Measurements from ENCODE around the gene TRDN.
A peak's percentile ranks its signal among the peaks of the same experiment; 100 is the strongest.
"Not testable (repeated sequence)": the region's sequence is repeated elsewhere in the genome, so short reads cannot be mapped to it uniquely, and the experiment has no call there.

TRDN gene

DNA sequence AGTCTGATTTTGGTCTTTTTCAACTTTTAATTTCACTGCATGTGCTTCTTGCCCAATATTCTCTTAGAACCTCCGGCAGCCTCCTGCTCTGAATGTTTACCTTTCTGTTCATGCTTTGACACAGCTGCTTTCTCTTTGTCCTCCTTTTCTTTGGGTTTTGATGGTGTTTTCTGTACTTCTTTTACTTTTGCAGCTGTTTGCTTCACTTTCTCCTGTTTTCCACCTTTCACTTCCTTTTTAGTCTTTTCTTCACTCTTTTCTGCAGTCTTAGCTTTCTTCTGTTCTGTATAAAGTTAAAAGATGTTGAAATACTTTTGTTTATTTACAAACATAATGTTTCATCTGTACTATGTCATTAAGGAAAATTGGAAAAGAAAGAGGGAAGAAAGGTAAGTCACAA lies 133.1 kb downstream of the TRDN start:
- DNase-seq (ENCODE audit: low spot score), result no peak

DNA sequence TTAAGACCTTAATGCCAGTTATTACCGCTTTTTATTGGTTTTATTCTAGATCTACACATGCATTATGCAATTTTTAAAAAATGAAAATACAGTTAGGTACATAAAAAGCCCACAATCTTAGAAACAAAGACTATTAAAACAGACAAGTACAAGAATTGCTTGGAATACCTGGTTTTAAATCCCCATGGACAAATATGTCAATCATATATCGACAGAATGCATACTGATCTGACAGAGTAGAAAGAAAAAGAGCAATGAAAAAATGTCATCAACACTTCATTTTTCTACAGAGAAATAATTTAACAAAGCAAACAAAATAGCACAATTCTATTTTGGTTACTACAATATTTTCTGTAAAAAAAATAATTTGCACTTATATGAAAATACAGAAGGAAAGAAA lies 139.7 kb downstream of the TRDN start:
- no peak for DNase-seq (ENCODE audit: low spot score)

- no peak for DNase-seq (ENCODE audit: low spot score)
Measured at GRCh38 chr6:123489589-123489988, 147.2 kb downstream of the TRDN start.

DNA sequence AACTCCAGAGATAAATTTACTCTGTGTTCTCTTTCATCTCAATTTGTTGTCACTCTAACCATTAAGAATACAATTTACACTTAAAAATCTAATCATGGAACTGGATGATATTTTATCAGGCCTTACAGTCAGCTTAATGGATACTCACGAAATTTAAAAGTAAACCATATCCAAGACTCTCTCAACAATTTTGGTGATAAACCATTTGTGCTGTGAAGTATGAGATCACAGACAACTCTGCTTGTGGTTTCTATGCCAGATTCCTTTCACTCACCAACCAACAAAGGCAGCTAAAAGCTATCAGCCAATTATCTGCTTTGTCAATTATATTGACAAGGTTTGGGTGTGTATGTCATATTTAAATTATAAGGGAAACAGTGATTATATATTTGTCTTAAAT lies 155.8 kb downstream of the TRDN start:
- no peak for DNase-seq (ENCODE audit: low spot score)

DNA sequence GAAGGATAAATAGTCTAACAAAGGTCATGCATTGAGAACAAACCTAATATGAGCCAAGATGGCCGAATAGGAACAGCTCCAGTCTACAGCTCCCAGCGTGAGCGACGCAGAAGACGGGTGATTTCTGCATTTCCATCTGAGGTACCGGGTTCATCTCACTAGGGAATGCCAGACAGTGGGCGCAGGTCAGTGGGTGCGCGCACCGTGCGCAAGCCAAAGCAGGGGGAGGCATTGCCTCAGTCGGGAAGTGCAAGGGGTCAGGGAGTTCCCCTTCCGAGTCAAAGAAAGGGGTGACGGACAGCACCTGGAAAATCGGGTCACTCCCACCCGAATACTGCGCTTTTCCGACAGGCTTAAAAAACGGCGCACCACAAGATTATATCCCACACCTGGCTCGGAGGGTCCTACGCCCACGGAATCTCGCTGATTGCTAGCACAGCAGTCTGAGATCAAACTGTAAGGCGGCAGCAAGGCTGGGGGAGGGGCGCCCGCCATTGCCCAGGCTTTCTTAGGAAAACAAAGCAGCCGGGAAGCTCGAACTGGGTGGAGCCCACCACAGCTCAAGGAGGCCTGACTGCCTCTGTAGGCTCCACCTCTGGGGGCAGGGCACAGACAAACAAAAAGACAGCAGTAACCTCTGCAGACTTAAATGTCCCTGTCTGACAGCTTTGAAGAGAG lies 164.6 kb downstream of the TRDN start:
- not testable (repeated sequence) for DNase-seq (ENCODE audit: low spot score)

DNA sequence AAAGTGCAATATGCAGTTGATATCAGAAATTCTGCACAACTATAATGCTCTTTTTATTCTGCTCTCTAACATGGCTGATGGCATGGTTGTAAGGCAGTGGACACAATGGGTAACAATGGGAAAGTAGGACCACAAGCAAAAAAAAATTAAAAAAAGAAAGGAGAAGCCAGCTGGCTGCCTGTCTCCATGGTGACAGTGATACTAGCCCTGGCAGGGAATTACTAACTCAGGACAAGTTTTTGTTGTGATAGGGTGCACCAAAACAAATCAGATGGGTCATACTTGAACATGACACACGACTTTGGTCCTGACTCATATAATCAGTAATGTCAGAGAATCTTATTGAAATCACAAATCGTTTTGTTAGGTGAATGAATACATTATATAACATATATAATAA lies 169.4 kb downstream of the TRDN start:
- no peak for DNase-seq (ENCODE audit: low spot score)

DNA sequence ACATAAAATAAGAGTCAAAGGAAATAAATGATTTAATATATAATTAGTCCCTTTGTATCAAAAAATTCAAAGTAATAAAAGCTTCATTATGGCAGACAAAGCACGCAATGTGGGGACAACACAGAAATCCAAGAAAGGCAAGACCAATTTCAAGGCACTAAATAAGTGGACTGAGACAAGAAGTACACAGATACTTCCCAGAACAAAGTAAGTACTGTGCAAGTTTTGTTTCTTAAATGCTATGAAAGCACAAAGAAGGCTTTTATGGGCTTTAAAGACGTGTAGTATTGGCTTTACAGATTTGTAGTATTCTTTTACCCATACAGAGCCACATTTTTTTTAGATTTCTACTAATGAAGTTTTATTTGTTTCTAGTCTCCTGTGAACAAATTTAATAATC lies 174.6 kb downstream of the TRDN start:
- DNase-seq (ENCODE audit: low spot score), result no peak

DNA sequence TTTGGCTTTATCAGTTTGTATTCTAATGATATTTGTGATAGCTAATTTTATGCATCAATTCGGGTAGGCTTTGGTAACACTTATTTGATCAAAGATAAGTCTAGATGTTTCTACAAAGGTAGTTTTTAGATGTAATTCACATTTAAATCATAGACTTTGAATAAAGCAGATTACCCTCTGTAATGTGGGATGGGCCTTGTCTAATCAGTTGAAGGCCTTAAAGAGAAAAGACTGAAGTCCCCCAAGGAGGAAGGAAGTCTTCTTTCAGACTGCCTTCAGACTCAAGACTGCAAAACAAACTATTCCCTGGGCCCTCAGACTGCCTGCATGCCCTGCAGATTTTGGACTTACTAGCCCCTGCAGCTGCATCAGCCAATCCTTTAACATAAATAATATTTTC lies 178.5 kb downstream of the TRDN start:
- DNase-seq (ENCODE audit: low spot score), result no peak

- DNase-seq (ENCODE audit: low spot score), result no peak
Measured at GRCh38 chr6:123456836-123457235, 179.9 kb downstream of the TRDN start.

- DNase-seq (ENCODE audit: low spot score), result no peak
Measured at GRCh38 chr6:123454448-123454847, 182.3 kb downstream of the TRDN start.

GRCh38 chr6:123453071-123453470 lies 183.7 kb downstream of the TRDN start:
- not testable (repeated sequence) for DNase-seq (ENCODE audit: low spot score)

GRCh38 chr6:123448306-123448884 lies 188.4 kb downstream of the TRDN start:
- no peak for DNase-seq (ENCODE audit: low spot score)

- DNase-seq (ENCODE audit: low spot score), result no peak
Measured at GRCh38 chr6:123447315-123447937, 189.3 kb downstream of the TRDN start.

DNA sequence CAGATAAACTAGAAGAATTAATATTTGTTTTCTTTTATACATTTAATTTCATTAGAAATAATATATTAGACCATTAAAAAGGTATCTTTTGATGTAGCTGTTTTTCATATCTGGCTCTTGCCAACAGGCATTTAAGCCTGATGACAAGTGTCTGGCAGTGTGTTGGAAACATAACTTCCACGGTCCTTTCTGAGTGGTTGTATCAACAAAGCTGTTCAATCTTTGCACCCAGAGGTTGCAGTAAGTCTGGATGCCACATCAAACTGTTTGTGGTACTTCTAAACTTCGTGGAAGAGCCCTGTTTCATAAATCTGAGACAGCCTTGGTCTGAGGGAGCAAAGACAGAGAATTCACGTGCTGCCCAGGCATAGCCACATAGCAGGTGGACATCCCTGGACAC lies 197.4 kb downstream of the TRDN start:
- no peak for DNase-seq (ENCODE audit: low spot score)

- DNase-seq (ENCODE audit: low spot score), result no peak
Measured at GRCh38 chr6:123434186-123434585, 202.6 kb downstream of the TRDN start.

DNA sequence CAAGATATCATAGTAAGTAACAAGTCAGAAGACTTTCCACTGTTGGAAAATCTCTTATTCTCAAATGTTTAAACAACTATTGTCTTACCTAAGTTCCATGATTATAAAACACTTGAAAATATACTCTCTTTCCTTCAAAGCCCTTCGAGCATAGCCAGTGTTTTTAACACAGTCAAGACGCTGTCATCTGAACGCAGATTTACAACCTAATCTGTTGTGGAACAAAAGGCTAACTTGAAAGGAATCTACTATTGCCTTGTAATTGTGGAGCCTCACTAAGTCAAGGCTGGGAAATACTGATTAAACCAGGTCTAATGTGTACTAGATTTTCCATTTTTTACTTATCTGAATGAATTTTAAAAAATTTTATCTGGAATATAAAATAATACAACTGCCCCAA lies 205.8 kb downstream of the TRDN start:
- DNase-seq (ENCODE audit: low spot score), result no peak

- no peak for DNase-seq (ENCODE audit: low spot score)
Measured at GRCh38 chr6:123427008-123427407, 209.7 kb downstream of the TRDN start.

DNA sequence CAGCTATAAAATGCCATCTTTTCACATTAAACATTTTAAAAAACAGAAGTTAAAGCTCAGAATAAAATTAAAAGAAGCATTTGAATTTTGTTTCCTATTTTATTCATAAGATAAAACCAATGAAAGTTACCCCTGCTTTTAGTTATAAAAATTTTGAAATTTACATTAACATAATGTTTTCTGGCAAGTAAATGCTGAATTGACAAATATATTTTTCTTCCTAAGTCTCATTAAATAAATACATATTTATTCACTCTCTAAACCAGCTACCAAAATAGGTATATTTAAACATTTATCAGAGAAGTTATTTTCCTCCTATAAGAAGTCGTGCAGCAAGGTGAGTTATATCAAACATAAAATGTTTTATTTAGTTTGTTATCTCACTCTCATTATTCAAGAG lies 213.6 kb downstream of the TRDN start:
- DNase-seq (ENCODE audit: low spot score), result no peak

- no peak for DNase-seq (ENCODE audit: low spot score)
Measured at GRCh38 chr6:123420512-123420911, 216.2 kb downstream of the TRDN start.

- no peak for DNase-seq (ENCODE audit: low spot score)
Measured at GRCh38 chr6:123418071-123418470, 218.7 kb downstream of the TRDN start.

DNA sequence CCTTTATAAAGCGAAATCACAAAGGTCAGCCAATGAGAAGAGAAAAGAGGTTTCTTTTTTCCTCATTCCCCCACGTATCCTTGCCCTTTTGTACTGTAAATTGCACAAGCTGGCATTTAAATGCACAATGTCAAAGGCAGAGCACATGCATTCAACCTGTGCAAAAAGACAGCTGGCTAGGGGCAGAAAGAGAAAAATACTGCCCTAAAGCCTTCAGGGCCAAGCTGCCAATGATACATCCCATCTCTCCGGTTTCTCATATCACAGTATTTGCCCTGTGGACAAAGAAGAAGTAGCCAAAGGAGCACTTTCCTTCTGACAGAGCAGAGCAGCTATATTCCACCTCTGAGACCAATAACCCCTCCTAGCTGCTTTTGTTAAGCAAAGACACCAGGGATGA lies 219.2 kb downstream of the TRDN start:
- DNase-seq (ENCODE audit: low spot score), result no peak

DNA sequence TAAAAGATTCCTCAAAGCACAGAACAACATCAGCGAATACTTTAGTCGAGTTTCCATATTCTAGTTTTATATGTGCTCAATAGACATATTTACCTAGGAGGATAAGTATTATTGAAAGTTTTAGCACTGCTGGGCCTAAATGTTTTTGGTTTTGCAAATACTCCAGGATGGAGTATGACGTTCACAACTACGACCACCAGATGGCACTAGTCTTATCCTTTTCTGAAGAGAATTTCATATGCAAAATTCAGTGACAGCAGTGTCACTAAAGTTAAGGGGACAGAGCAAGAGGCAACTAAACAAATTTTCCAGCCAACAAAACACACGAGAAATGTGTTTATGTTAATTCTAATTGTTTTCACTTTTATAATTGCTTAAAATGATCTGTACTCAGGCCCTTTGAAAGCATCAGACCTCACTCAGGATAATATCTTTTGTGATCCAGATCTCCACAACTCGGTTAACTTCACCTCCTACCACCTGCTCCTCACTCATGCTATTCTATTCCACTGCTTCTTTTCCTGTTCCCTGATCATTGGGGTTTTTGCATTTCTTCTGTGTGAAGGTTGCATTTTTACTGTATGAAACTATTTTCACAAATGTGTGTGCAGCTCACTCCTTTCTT lies 220.8 kb downstream of the TRDN start:
- DNase-seq (ENCODE audit: low spot score), result peak; percentile 33

- DNase-seq (ENCODE audit: low spot score), result no peak
Measured at GRCh38 chr6:123404975-123405374, 231.8 kb downstream of the TRDN start.
